ENCODE results near the gene VWA8.

Gene VWA8

DNA sequence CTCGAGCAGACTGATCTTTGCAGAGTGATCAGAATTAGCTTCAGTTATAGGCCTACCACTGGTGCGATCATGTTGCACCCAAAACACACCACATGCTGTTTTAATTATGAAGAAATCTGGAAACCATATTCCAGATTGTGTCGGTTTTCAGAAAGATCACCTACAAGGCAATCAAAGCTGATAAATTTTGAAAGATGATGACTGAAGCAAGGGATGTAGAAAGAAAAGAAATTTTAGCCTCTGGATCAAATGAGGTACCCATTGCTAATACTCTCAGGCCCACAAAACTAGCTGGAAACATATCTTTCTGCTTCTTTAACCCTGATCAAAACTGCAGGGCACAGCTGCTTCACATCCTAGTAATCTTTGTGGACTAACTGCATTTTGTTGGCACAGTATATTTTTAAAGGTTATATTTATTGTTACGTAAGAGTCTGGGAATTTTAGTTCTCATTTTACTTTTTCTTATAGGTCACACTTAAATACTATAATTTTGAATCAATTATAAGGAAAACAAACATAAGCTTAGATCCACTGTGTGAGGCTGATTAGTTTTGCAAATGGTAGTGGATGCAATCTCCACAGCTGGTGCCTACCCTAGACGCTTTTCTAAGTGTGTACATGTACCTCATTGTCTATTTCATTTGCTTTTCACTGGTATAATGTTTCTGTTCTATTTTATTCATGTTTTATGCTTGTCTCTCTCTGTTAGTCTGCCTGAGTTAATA lies 352.6 kb downstream of the VWA8 start:
- H3K9me3 ChIP-seq (ENCODE audit: insufficient read depth, low read length), result no peaks in the 10 kb centered on the region
- no peak overlapping the region for H3K4me3 ChIP-seq (ENCODE audit: low read length)
- H3K4me1 ChIP-seq (ENCODE audit: low read length), result no peaks in the 10 kb centered on the region
- peaks cover 24% of the 10 kb centered on the region for H3K36me3 ChIP-seq (replicated peaks; ENCODE audit: low read depth, low read length)
- TF ChIP-seq, protein P1, sequence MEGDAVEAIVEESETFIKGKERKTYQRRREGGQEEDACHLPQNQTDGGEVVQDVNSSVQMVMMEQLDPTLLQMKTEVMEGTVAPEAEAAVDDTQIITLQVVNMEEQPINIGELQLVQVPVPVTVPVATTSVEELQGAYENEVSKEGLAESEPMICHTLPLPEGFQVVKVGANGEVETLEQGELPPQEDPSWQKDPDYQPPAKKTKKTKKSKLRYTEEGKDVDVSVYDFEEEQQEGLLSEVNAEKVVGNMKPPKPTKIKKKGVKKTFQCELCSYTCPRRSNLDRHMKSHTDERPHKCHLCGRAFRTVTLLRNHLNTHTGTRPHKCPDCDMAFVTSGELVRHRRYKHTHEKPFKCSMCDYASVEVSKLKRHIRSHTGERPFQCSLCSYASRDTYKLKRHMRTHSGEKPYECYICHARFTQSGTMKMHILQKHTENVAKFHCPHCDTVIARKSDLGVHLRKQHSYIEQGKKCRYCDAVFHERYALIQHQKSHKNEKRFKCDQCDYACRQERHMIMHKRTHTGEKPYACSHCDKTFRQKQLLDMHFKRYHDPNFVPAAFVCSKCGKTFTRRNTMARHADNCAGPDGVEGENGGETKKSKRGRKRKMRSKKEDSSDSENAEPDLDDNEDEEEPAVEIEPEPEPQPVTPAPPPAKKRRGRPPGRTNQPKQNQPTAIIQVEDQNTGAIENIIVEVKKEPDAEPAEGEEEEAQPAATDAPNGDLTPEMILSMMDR (IDR thresholded peaks at IDR 0.05; ENCODE audit: low read depth, low read length), result no peak
- TF ChIP-seq EZH2phosphoT487 (IDR thresholded peaks at IDR 0.05; ENCODE audit: low read depth), result no peak
- no peaks in the 10 kb centered on the region for H3K79me2 ChIP-seq (ENCODE audit: low read length)
- H3K4me2 ChIP-seq (ENCODE audit: low read length), result no peak overlapping the region
- H3K27me3 ChIP-seq (ENCODE audit: low read depth, low read length), result no peaks in the 10 kb centered on the region
- no peak overlapping the region for H3K27ac ChIP-seq (ENCODE audit: low read length)
- H2AFZ ChIP-seq (ENCODE audit: low read depth, low read length), result no peak overlapping the region
- no peaks in the 10 kb centered on the region for H4K20me1 ChIP-seq (ENCODE audit: insufficient read depth, low read length)
- no peak overlapping the region for H3K9ac ChIP-seq (ENCODE audit: low read length)

DNA sequence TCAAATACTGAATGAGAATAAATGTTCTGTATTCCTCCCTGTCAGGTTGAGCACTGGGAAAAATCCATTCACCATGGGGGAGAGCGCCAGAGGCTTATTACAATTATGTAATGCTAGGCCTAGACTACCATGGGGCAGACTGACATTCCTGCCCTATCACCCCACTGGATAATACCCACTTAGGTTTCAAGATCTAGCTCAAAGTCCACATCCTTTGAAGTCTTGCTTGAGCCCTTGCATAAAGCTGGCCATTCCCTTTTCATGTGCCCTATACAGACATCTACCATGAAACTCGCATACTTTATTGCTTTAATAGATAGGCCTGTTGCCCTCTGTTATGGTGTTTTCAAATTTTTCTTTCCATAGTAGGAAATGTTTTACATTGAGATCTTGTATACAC lies 354.3 kb downstream of the VWA8 start:
- TF ChIP-seq, protein P1 (IDR thresholded peaks at IDR 0.05; ENCODE audit: low read depth, low read length), result no peak
- TF ChIP-seq EZH2phosphoT487 (IDR thresholded peaks at IDR 0.05; ENCODE audit: low read depth), result no peak
- Histone ChIP-seq H3K79me2 (ENCODE audit: low read length) (no peaks in the 10 kb centered on the region), H3K4me2 (ENCODE audit: low read length) (no peak overlapping the region), H4K20me1 (ENCODE audit: insufficient read depth, low read length) (no peaks in the 10 kb centered on the region; the same call in 1 of the 2 replicates), H3K27me3 (ENCODE audit: low read depth, low read length) (no peaks in the 10 kb centered on the region), H3K4me1 (ENCODE audit: low read length) (no peaks in the 10 kb centered on the region), H3K36me3 (replicated peaks; ENCODE audit: low read depth, low read length) (peaks cover 29% of the 10 kb centered on the region), H3K9me3 (ENCODE audit: insufficient read depth, low read length) (no peaks in the 10 kb centered on the region), H3K4me3 (ENCODE audit: low read length) (no peak overlapping the region), H3K9ac (ENCODE audit: low read length) (no peak overlapping the region), H2AFZ (ENCODE audit: low read depth, low read length) (no peak overlapping the region), H3K27ac (ENCODE audit: low read length) (no peak overlapping the region)

DNA sequence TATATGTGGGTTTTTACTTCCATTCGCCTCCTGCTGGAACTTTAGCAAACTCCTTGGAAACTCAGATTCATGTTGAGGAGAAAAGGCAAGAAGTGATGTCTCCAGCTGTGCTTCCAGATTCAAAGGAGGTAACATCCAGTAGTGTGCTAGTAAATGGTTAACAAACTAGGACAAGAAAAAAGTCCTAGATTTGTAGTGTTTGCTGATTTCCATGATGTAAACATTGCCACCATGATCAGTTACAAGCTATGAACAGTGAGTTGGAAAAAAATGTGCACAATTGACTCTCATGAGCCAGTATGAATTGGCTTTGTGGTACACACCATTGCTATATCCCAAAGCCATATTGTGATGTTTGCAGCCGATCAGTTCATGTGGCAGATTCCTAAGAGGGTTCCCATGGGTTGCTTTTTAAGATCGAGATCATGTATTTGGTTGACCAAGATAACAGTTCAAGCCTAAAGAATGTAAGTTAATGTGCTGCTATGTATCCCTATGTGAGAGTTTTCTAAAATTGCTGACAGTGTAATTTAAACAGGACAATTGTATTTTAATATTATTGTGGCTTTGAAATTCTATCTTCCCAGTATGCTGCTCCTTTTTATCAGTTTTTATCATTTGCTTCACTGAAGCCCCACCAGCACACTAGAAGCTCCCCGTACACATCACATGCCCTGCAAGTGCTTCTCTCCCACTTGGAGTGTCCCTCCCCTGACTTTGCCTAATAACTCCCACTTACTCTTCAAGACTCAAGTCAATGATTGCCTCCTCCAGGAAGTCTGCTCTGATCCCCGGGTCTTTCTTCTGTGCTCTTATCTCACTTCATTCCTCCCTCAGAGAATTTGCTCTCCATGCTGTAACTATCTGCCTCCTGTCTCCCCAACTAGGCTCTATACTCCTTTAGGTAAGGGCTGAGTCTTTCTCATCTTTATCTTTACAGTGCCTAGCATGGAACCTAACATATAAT lies 355.3 kb downstream of the VWA8 start:
- no peak overlapping the region for H2AFZ ChIP-seq (ENCODE audit: low read depth, low read length)
- H3K79me2 ChIP-seq (ENCODE audit: low read length), result no peaks in the 10 kb centered on the region
- no peaks in the 10 kb centered on the region for H3K9me3 ChIP-seq (ENCODE audit: insufficient read depth, low read length)
- no peak overlapping the region for H3K4me3 ChIP-seq (ENCODE audit: low read length)
- no peaks in the 10 kb centered on the region for H3K4me1 ChIP-seq (ENCODE audit: low read length)
- no peaks in the 10 kb centered on the region for H3K27me3 ChIP-seq (ENCODE audit: low read depth, low read length)
- no peak overlapping the region for H3K27ac ChIP-seq (ENCODE audit: low read length)
- no peak overlapping the region for H3K4me2 ChIP-seq (ENCODE audit: low read length)
- peaks cover 29% of the 10 kb centered on the region for H3K36me3 ChIP-seq (replicated peaks; ENCODE audit: low read depth, low read length)
- TF ChIP-seq, protein P1 (IDR thresholded peaks at IDR 0.05; ENCODE audit: low read depth, low read length), result no peak
- TF ChIP-seq EZH2phosphoT487 (IDR thresholded peaks at IDR 0.05; ENCODE audit: low read depth), result no peak
- H3K9ac ChIP-seq (ENCODE audit: low read length), result no peak overlapping the region
- no peaks in the 10 kb centered on the region; the same call in 1 of the 2 replicates for H4K20me1 ChIP-seq (ENCODE audit: insufficient read depth, low read length)

DNA sequence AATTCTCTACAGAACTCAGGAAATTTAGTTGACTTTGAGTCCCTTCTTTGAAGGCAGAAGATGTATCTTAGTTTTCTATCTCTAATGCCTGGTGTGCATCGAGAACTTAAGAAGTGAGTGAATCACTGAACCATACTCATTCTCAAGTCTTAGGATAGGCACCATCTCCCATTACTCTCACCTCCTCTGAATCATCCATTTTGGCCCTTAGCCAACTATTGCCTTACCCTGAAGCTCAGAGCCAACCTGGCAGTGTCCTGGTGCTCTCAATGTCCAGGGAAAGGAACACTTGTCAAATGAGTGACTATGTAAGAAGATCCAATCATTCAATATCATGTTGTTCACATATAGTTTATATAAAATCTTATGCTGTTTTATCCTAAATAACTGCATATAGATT lies 357.0 kb downstream of the VWA8 start:
- H3K27me3 ChIP-seq (ENCODE audit: low read depth, low read length), result no peaks in the 10 kb centered on the region
- no peaks in the 10 kb centered on the region for H3K79me2 ChIP-seq (ENCODE audit: low read length)
- H3K4me1 ChIP-seq (ENCODE audit: low read length), result no peaks in the 10 kb centered on the region
- H3K9me3 ChIP-seq (ENCODE audit: insufficient read depth, low read length), result no peaks in the 10 kb centered on the region
- H3K36me3 ChIP-seq (replicated peaks; ENCODE audit: low read depth, low read length), result peaks cover 25% of the 10 kb centered on the region
- H4K20me1 ChIP-seq (ENCODE audit: insufficient read depth, low read length), result no peaks in the 10 kb centered on the region; the same call in 1 of the 2 replicates
- H3K27ac ChIP-seq (ENCODE audit: low read length), result no peak overlapping the region
- no peak for TF ChIP-seq EZH2phosphoT487 (IDR thresholded peaks at IDR 0.05; ENCODE audit: low read depth)
- TF ChIP-seq, protein P1 (IDR thresholded peaks at IDR 0.05; ENCODE audit: low read depth, low read length), result no peak
- no peak overlapping the region for H3K9ac ChIP-seq (ENCODE audit: low read length)
- H3K4me2 ChIP-seq (ENCODE audit: low read length), result no peak overlapping the region
- H3K4me3 ChIP-seq (ENCODE audit: low read length), result no peak overlapping the region
- no peak overlapping the region for H2AFZ ChIP-seq (ENCODE audit: low read depth, low read length)

All from OCI-LY3 (cell line).